DND-41 (cell line): ENCODE results near the gene CKAP4.
A peak's percentile ranks its signal among the peaks of the same experiment; 100 is the strongest.

ENCODE experiments used
- ATAC-seq: fragments of 200-7000 bp; cut with Tn5 transposase; 3 replicates; pipeline ENCODE4 v1.9.1; 2021; ENCODE audit warnings: low read depth; ENCODE audit not compliant: insufficient read depth
- DNase-seq: peaks from one replicate; pipeline ENCODE4 v3.0.0-alpha.2; 2020
- H2AFZ ChIP-seq: 2 replicates; pipeline ENCODE4 v1.6.0; 2012; ENCODE audit warnings: low read depth, low read length
- H3K27ac ChIP-seq: 2 replicates; pipeline ENCODE4 v1.5.1; 2012; ENCODE audit warnings: low read length, inconsistent platforms
- H3K27me3 ChIP-seq: fragments of 200-600 bp; sonication (generic); 2 replicates; pipeline ENCODE4 v1.6.0; 2012; ENCODE audit warnings: low read length, mild to moderate bottlenecking, inconsistent platforms; ENCODE audit not compliant: insufficient read depth, poor library complexity
- H3K36me3 ChIP-seq: 2 replicates; pipeline ENCODE4 v1.5.1; 2012; ENCODE audit warnings: low read length, inconsistent platforms; ENCODE audit not compliant: insufficient read depth
- H3K4me1 ChIP-seq: 2 replicates; pipeline ENCODE4 v1.5.1; 2012; ENCODE audit warnings: mild to moderate bottlenecking, low read length; ENCODE audit not compliant: insufficient read depth
- H3K4me2 ChIP-seq: 2 replicates; pipeline ENCODE4 v1.6.0; 2012; ENCODE audit warnings: mild to moderate bottlenecking, moderate library complexity, low read length, inconsistent platforms; ENCODE audit not compliant: insufficient read depth
- H3K4me3 ChIP-seq, 2 experiments: fragments of 200-600 bp in 1 of 2; shearing (Covaris generic) in 1 of 2; 2 replicates each; pipeline ENCODE4 v1.5.1; 2012 to 2016; ENCODE audit warnings: inconsistent platforms in 2 of 2, low read length in 2 of 2, mild to moderate bottlenecking in 2 of 2, low read depth in 1 of 2, moderate library complexity in 1 of 2
- H3K79me2 ChIP-seq: 2 replicates; pipeline ENCODE4 v1.6.0; 2012; ENCODE audit warnings: low read length, inconsistent platforms; ENCODE audit not compliant: insufficient read depth
- H3K9ac ChIP-seq: 2 replicates; pipeline ENCODE4 v1.6.0; 2012; ENCODE audit warnings: low read depth, mild to moderate bottlenecking, inconsistent platforms, low read length, moderate library complexity
- H3K9me3 ChIP-seq: 2 replicates; pipeline ENCODE4 v1.5.1; 2012; ENCODE audit warnings: low read length, moderate library complexity, mild to moderate bottlenecking, inconsistent platforms; ENCODE audit not compliant: insufficient read depth, severe bottlenecking
- H4K20me1 ChIP-seq: 2 replicates; pipeline ENCODE4 v1.6.0; 2012; ENCODE audit warnings: low read length; ENCODE audit not compliant: insufficient read depth
- CTCF ChIP-seq: IDR thresholded peaks from 2 replicates; pipeline ENCODE4 v1.5.1; 2012; ENCODE audit warnings: borderline replicate concordance, low read length, moderate library complexity, mild to moderate bottlenecking; ENCODE audit not compliant: poor library complexity, severe bottlenecking; ENCODE audit errors: extremely low read depth
- EZH2 ChIP-seq: IDR thresholded peaks from 3 replicates; pipeline ENCODE4 v1.6.1; 2012; ENCODE audit warnings: borderline replicate concordance, low read depth, mild to moderate bottlenecking, moderate library complexity, low read length, inconsistent platforms; ENCODE audit not compliant: severe bottlenecking

The CKAP4 gene

GRCh38 chr12:106269150-106269771 is 21.4 kb upstream of the CKAP4 start:
- no peak overlapping the region for H3K9ac ChIP-seq
- no peaks in the 10 kb centered on the region for H3K79me2 ChIP-seq
- no peaks in the 10 kb centered on the region for H4K20me1 ChIP-seq
- H3K4me1 ChIP-seq: no peaks in the 10 kb centered on the region
- no peak for ATAC-seq
- H3K9me3 ChIP-seq: no peaks in the 10 kb centered on the region
- peaks cover 9% of the 10 kb centered on the region for H3K27me3 ChIP-seq
- H3K36me3 ChIP-seq: no peaks in the 10 kb centered on the region
- no peak overlapping the region for H3K27ac ChIP-seq
- TF ChIP-seq CTCF (no peak), EZH2 (no peak)
- no peak overlapping the region for H3K4me3 ChIP-seq
- no peak overlapping the region for H3K4me2 ChIP-seq
- DNase-seq: no peak
- H2AFZ ChIP-seq: no peak overlapping the region

DNA sequence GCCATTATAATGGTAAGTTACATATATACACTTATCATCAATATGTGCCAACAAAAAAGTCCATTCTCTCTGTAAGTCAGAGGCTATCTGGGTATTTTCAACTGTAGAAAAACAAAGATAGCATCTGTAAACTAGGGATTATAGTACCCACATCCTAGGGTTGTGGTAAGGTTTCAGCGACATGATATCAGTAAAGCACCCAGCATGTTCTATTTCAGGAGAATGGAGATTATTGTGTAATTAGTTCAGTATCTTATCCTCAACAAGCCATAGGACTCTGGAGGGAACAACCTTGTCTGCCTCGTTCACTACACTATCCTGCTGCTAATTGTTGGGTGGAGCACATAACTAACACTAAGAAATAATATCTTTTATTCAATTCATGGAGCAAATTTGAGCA is 19.7 kb upstream of the CKAP4 start:
- Histone ChIP-seq H3K27me3 (peaks cover 9% of the 10 kb centered on the region), H3K36me3 (no peaks in the 10 kb centered on the region), H3K27ac (no peak overlapping the region), H3K4me3 (no peak overlapping the region), H3K79me2 (no peaks in the 10 kb centered on the region), H3K9me3 (no peaks in the 10 kb centered on the region), H3K4me2 (no peak overlapping the region), H3K4me1 (no peaks in the 10 kb centered on the region), H2AFZ (no peak overlapping the region), H4K20me1 (no peaks in the 10 kb centered on the region), H3K9ac (no peak overlapping the region)
- peak; percentile 65 for ATAC-seq
- no peak for TF ChIP-seq EZH2
- no peak for TF ChIP-seq CTCF
- no peak for DNase-seq

DNA sequence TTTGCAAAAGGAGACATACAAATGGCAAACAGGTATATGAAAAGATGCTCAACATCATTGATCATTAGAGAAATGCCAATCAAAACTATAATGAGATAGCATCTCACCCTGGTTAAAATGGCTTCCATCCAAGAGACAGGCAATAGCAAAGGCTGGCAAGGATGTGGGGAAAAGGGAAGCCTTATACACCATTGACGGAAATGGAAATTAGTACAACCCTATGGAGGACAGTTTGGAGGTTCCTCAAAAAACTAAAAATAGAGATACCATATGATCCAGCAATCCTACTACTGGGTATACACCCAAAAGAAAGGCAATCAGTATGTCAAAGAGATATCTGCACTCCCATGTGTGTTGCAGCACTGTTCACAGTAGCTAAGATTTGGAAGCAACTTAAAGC is 17.3 kb upstream of the CKAP4 start:
- no peak overlapping the region for H3K27ac ChIP-seq
- H3K9me3 ChIP-seq: no peaks in the 10 kb centered on the region
- no peaks in the 10 kb centered on the region for H3K4me1 ChIP-seq
- TF ChIP-seq CTCF (no peak), EZH2 (no peak)
- H4K20me1 ChIP-seq: no peaks in the 10 kb centered on the region
- no peak overlapping the region for H3K9ac ChIP-seq
- ATAC-seq: no peak
- no peaks in the 10 kb centered on the region for H3K79me2 ChIP-seq
- DNase-seq: no peak
- no peak overlapping the region for H2AFZ ChIP-seq
- no peak overlapping the region for H3K4me2 ChIP-seq
- peaks cover 7% of the 10 kb centered on the region for H3K27me3 ChIP-seq
- no peaks in the 10 kb centered on the region for H3K36me3 ChIP-seq
- no peak overlapping the region for H3K4me3 ChIP-seq

DNA sequence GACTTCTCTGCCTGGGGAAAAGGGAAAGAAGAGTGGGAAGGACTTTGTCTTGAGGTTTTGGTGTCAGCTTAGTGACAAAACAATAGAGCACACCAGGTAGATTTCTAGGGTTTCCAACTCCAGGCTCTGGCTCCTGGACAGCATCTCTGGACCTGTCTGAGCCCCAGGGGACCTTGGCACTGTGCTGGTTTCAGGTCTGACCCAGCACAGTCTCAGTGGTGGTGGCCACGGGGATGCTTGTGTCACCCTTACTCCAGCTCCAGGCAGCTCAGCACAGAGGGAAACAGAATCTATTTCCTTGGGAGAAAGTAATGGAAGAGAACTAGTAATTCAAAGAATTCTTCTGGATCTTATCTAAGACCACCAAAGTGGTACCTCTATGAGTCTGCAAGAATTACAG is 11.1 kb upstream of the CKAP4 start:
- ATAC-seq (no peak), DNase-seq (no peak)
- Histone ChIP-seq H2AFZ (no peak overlapping the region), H3K9ac (no peak overlapping the region), H3K27me3 (peaks cover 9% of the 10 kb centered on the region), H3K27ac (no peak overlapping the region), H3K79me2 (no peaks in the 10 kb centered on the region), H3K4me1 (no peaks in the 10 kb centered on the region), H3K4me2 (no peak overlapping the region), H3K9me3 (no peaks in the 10 kb centered on the region), H3K4me3 (no peak overlapping the region), H3K36me3 (no peaks in the 10 kb centered on the region), H4K20me1 (no peaks in the 10 kb centered on the region)
- TF ChIP-seq EZH2: no peak
